Raji (cell line): ENCODE measurements around the gene C20orf144.

ENCODE experiments used
- POLR2A ChIP-seq: IDR thresholded peaks from 2 replicates; pipeline ENCODE4 v1.6.1; 2011; ENCODE audit warnings: low read depth, low read length, control low read depth; ENCODE audit not compliant: insufficient read depth

Gene C20orf144

GRCh38 chr20:33689493-33689892, 27.4 kb downstream of the C20orf144 start:
- TF ChIP-seq POLR2A, result no peak

- TF ChIP-seq POLR2A, result no peak
Observed at GRCh38 chr20:33689973-33690372, 27.8 kb downstream of the C20orf144 start.

DNA sequence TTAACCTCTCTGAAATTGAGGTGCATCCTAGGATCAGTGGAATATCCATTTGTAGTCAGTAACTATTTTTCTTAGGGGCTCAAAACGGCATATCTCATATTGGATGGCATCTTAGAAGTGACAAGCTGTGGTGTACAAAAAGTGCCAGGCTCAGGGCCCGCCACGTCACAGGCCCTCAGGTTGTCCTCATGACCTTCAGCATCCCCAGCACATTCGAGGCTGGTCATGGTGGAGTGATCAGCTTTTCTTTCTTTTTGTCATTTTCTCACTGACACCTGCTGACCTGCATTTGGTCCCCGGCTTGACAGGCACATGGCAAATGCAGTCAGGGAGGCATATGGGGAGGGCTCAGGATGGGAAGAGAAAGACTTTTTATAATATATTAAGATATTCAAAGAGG, 31.2 kb downstream of the C20orf144 start:
- no peak for TF ChIP-seq POLR2A

GRCh38 chr20:33693741-33694638, 31.9 kb downstream of the C20orf144 start:
- TF ChIP-seq POLR2A, result no peak

DNA sequence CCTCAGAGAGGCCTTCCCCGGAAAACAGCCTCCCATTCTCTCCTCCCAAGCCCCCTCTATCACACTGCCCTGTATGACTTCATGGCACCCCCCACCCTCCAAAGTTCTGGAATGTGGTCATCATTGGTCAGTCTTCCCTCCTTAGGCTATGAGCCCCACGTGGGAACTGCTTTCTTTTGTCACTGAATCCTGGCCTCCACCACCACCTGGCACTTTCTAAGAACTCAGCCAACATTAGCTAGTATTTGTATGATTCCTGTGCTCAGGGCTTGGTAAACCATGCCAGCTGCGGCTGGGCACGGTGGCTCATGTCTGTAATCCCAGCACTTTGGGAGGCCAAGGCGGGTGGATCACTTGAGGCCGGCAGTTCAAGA, 32.5 kb downstream of the C20orf144 start:
- TF ChIP-seq POLR2A, result no peak

DNA sequence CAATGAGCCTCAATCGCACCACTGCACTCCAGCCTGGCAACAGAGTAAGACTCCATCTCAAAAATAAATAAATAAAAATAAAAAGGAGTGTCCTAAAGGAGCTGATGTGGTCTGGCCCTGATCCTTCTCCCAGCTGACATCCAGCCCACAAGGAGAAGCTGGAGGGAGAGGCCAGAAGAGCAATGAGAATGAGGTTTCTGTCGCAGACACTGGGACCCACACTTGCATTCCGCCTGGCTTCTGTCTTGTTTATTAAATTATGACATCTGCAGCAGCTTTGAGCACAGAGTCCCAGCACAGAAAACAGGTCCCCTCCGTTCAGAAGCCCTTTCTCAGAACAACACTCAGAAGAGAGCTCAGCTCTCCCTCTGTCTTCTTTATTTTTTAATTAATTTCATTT, 34.3 kb downstream of the C20orf144 start:
- no peak for TF ChIP-seq POLR2A

- no peak for TF ChIP-seq POLR2A
Observed at GRCh38 chr20:33697129-33697528, 35.0 kb downstream of the C20orf144 start.

DNA sequence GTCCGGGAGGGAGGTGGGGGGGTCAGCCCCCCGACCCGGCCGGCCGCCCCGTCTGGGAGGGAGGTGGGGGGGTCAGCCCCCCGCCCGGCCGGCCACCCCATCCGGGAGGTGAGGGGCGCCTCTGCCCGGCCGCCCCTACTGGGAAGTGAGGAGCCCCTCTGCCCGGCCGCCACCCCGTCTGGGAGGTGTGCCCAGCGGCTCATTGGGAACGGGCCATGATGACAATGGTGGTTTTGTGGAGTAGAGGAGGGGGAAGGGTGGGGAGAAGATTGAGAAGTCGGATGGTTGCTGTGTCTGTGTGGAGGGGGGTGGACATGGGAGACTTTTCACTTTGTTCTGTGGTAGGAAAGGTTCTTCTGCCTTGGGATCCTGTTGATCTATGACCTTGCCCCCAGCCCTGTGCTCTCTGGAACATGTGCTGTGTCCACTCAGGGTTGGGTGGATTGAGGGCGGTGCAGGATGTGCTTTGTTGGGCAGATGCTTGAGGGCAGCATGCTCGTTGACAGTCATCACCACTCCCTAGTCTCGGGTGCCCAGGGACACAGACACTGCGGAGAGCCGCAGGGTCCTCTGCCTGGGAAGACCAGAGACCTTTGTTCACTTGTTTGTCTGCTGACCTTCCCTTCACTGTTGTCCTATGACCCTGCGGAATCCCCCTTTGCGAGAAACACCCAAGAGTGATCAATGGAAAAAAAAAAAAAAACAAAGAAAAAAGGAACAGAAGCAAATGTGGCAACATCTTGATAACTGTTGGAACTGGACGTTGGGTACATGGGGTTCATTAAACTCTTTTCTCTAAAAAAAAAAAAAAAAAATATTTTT, 39.7 kb downstream of the C20orf144 start:
- TF ChIP-seq POLR2A, result no peak

DNA sequence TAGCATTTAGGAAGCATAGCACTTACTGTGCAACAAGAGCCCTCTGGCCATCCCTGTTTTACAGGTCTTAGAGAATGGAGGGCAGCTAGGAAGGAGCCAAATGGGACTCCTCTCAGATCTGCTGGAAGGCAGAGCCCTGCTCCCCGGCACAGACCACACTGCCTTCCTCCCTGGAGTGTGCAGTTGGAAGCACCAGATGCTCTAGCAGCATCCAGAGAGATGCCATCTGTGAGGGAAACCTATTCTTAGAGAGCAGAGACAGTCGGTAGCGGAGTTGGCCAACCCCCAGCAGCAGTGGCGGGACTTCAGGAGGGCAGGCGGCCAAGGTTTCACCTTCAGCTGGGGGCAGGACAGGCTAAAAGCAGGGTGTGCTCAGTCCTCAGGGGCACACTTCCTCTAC, 40.7 kb downstream of the C20orf144 start:
- TF ChIP-seq POLR2A, result no peak

DNA sequence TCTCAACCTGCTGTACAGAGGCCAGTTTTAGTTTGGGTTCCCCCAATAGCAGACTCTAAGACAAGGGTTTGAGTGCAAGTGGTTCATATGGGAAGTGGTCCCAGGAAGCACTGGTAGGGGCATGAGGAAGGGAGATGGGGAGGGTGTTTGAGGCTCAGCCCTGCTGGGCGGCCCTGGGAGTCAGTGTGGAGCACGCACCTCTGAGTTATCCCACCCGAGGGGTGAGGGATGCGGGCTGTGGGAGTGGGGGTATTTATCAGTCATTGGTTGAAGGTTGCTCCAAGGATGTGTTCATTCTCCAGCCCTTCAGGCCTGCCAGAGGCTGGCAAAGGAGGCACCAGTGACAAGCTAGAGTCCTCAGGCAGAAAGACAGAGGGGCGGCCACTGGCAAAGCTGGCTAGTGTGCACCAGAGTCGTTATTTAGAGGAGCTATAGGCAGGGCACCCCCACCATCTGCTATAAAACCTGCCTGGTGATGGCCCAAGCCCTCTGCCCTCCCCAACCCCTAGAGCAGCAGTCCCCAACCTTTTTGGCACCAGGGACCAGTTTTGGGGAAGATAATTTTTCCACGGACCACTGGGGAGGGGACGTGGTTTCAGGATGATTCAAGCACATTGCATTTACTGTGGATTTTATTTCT, 41.5 kb downstream of the C20orf144 start:
- no peak for TF ChIP-seq POLR2A

DNA sequence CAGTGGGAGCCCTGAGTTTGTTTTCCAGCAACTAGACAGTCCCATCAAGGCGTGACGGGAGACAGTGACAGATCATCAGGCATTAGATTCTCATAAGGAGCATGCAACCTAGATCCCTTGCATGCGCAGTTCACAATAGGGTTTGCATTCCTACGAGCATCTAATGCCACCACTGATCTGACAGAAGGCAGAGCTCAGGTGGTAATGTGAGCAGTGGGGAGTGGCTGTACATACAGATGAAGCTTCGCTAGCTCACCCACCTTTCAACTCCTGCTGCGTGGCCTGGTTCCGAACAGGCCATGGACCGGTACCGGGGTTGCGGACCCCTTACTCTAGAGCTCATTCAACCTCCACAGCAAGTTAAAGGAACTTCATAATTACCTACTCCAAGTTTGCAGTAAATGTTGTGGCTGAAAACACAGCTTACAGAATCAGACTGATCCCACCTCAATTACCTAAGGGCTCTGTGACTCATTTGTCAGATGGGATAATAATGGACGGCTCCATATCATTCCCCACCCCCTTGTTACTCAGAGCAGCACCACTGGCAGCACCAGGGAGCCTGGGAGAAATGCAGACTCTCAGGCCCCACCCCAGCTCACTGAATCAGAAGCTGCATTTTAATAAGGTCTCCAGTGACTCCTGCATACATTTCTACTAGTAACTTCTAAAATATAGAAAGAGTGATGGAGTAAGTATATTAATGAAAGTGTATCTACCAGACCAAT, 42.2 kb downstream of the C20orf144 start:
- no peak for TF ChIP-seq POLR2A

GRCh38 chr20:33707668-33708067, 45.5 kb downstream of the C20orf144 start:
- no peak for TF ChIP-seq POLR2A

- no peak for TF ChIP-seq POLR2A
Observed at GRCh38 chr20:33709398-33709797, 47.3 kb downstream of the C20orf144 start.

GRCh38 chr20:33709905-33710541, 47.9 kb downstream of the C20orf144 start:
- no peak for TF ChIP-seq POLR2A
